ENCODE results near the gene SLC25A31.

SLC25A31 gene

DNA sequence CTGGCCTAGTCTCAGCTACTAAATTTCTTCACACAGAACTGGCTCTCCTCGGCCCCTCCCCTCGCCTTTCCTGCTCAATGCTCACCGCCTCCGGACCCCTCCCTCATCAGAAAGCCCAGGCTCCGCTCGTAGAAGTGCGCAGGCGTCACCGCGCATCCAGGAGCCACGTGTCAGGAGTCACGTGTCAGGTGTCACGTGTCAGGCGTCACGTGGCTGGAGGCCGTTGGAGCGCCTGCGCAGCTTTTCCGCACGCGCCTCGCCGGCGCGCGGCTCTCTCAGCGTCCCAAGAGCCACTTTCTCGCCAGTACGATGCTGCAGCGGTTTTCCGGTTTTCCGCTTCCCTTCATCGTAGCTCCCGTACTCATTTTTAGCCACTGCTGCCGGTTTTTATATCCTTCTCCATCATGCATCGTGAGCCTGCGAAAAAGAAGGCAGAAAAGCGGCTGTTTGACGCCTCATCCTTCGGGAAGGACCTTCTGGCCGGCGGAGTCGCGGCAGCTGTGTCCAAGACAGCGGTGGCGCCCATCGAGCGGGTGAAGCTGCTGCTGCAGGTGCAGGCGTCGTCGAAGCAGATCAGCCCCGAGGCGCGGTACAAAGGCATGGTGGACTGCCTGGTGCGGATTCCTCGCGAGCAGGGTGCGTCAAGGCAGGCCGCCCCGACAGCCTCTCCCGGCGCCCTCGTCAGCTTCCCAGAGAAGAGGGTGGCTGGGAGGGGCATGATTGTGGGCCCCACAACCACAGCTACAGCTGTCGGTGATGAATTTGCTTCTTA is at the start of gene SLC25A31:
Gene SLC25A31, plus strand, starts transcription at position 259 of the 772 bp plus-strand sequence. Its CDS starts 146 bp downstream, at position 405.
- no peak for DNase-seq

DNA sequence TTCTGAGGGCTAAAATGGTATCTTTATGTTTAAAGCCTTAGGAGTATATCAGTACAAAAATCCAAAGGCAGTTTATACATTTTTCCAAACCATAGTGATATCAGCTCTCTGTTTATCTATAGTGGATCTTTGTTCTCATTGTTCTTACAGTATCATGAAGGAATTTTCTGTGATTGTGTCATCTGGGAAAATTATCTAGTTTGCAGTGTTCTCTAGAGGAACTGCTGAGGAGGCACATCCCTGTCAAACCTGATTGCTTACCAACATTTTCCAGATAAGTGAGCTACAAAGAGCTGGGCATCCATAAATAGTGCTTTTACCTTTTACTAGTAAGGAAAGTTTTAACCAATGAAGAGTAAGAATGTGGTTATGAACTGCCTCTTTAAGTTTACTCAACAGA is 44.9 kb upstream of the SLC25A31 start:
- DNase-seq: no peak

DNA sequence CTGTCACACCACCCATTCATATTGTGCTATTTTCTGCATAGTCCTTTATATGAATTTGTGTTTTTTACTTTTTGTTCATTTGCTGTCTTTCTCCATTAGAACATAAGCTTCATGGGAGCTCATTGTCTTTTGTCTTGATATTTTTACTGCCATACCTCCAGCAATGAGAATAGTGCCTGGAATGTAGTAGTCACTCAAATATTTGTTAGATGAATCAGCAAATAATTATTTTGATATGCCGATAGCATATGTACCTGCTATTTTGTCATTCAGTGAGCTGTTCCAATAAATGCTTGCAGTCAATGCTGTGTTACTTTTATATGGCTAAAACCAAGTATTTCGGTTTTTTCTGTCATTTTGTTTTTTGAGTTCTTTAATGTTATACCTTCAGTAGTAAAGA is 43.5 kb upstream of the SLC25A31 start:
- no peak for DNase-seq

DNA sequence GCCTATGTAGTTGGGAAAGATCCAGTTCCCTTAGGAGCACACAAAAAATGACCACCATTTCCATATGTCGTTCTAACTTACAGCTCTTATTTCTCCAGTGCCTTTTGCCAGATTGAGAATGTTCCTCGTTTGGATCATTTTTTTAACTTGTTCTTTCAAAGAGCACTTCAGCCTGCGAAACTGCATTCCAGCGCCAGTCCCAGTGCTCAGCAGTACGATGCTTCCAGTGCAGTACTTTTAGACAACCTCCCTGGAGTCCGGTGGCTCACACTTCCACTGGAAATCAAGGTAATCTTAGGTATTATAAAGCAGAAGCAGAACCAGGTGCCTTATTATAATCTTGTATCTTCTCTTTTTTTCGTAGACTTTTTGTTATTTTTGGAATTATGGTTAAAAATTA is 42.6 kb upstream of the SLC25A31 start:
- DNase-seq: no peak

DNA sequence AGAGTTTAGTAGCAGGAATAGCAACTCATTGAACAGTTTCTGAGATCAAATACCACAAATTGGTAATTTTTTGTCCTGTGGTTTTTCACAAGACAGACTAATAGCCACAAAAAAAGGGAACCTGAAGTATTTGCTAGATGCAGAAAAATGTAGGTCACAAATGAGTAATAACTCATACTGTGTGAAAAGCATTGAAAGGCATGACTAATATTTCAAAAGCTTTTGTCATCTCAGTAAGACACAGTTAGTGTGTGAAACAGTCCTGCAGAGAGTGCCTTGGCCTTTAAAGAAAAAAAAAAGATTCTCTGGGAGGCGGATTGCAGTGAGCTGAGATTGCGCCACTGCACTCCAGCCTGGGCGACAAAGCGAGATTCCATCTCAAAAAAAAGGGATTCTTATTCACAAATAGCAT is 31.4 kb upstream of the SLC25A31 start:
- no peak for DNase-seq

DNA sequence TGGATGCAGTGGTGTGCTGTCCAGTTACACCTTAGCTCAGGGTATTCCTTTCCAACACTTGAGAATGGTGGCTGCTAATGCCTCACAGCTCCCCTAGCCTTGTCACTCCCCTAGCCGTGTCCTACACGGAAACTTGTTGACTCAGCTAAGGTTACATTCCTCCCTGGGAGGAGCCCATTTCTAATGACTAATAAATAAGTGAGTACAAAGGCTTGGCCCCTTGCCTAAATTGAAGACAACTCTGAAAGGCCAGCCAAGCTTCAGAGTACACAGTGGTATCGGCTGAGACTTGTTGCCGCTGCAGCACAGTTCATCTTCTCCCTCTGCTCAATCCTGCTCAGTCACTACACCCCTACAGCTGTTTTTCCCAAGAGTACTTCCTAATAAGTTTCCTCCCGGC is 21.2 kb upstream of the SLC25A31 start:
- DNase-seq: no peak

DNA sequence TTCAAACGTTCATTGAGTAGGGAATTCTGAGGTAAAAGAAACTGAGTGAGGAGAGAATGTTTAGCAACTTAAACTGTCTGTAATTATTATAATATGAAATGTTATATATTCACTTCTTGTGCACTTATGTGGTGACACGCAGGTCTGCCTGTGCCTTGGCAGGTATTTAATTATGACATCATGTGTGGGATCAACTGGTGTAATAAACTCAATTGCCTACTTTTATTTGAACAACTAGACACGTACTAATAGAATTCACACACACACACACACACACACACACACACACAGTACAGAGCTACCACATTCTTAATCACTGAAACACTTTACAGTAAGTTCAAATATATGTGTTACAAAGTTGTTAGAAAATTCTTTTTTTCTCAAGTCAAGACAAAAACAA is 20.7 kb upstream of the SLC25A31 start:
- DNase-seq: no peak

DNA sequence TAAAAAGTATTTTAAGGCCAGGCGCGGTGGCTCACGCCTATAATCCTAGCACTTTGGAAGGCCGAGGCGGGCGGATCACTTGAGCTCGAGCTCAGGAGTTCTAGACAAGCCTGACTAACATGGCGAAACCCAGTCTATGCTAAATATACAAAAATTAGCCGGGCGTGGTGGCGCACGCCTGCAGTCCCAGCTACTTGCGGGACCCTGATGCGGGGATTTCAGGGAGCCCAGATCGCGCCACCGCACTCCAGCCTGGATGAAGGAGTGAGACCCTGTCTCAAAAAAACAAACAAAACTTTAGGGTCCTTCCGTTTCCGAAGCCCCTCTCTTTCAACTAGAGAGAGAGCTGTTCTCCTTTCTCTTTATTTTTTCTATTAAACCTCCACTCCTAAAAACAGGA is 1.2 kb downstream of the SLC25A31 start:
- DNase-seq: no peak

DNA sequence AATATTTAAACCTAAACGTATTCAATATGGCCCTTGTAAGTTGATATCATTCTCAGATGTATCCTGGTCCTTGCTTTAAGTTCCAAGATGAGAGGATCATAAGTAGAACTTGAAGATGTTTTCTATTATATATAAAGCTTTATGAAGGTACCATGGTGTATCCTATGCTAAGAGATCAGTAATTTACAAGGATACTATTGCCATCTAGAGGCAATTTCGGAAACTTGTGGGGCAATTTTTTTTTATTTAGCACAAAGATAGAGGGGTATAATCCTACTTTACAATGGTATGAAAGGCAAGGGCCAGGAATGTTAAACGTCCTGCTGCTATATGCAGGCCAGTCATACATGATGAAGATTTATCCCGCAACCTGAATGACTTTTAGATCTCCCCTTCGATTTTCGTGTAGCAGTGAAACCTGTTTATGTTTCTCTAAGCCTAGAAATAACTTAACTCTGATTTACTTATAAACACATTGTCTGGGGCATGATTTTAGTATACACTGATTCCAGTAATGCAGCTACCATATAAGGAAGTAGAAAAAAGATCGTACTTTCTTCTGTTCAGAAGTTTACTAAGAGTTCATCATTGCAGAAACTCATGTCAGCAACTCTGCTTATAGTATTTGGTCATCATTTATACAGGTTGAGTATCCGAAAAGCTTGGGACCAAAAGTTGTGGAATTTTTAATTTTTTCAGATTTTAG is 2.6 kb downstream of the SLC25A31 start:
- no peak for DNase-seq

DNA sequence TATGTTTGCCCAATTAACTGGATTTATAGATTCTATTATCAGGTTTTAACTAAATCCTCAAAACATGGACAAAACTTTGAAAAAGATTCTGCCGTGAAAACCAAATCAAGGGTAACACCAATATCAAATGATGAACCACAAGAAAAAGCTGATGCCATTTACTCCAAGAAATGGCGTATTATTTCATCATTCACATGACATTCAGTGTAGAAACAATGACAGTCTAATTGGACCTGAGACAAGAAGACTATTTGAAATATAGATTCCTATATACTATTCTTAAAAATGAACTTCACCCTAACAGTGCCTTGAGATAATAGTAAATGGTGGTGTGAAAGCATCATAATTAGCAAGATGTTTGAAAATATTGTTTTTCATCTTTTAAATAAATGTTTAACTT is 4.8 kb downstream of the SLC25A31 start:
- no peak for DNase-seq

DNA sequence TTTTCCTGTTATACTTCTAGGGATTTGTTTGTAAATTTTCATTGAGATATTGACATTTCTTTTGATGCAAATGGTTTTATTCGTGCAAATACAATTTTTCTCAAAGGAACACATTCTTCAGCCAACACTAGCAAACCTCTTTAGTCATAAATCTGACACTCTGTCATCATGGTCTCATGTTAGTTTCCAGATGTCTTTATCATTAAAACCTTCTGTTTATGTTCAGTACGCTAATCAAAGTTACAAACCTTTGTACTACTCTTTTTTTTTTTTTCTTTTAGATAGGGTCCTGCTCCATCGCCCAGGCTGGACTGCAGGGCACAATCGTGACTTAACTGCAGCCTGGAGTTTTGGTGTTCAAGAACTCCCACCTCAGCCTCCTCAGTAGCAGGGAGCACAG is 7.1 kb downstream of the SLC25A31 start:
- no peak for DNase-seq

DNA sequence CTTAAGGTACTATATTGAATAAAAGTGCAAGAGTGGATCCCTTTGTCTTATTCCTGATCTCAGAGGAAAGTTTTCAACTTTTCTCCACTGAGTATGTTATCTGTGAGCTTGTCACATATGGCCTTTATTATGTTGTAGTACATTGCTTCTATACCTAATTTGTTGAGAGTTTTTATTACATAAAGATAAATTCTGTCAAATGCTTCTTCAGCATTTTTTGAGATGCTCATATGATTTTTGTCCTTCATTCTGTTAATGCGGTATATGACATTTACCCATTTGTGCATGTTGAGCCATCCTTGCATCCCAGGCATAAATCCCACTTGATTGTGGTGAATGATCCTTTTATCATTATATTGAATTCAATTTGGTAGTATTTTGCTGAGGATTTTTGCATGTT is 11.0 kb downstream of the SLC25A31 start:
- DNase-seq: no peak

DNA sequence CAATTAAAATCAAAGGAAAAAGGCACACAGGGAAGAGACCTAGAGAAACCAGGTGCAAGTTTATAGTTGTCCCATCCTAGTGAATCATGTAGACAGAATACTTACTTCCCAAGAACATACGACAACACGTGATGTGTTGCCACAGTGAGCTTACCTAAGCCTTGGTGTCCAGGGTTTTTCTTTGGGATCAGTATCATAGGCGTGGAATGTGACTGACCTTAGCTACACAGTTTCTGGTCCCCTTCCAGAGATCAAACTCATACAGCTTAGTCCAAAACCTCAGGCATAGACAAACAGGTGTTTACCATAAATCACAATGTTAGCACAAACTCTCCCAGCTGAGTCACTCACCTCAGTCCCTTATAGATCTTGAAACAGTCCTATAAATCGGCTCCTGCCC is 17.7 kb downstream of the SLC25A31 start:
- DNase-seq: no peak

DNA sequence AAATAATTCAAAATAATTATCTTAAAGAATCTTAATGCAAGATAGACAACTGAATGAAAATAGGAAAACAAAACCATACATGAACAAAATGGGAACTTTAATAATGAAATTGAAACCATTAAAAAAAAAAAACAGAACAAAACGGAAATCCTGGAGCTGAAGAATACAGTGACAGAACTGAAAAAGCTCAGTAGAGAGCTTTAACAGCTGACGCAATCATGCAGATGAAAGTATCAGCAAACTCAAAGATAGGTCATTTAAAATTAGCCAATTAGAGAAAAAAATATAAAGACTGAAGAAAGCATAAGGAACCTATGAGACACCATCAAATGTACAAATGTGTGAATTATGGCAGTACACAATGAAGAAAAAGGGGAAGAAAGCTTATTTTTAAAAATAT is 18.8 kb downstream of the SLC25A31 start:
- no peak for DNase-seq

DNA sequence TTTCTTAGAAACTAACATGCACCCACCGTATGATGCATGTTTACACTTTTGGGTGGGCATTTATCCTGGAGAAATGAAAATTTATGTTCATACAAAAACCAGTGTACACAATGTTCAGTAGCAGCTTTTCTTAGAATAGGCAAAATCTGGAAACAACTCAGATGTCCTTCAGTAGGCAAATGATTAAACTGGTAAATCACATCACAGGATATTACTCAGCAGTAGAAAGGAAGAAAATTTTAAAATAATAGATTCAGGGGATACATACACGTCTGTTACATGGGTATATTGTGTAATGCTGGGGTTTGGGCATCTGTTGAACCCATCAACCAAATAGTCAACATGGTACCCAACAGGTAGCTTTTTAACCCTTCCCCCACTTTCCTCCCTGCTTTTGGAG is 26.7 kb downstream of the SLC25A31 start:
- no peak for DNase-seq

DNA sequence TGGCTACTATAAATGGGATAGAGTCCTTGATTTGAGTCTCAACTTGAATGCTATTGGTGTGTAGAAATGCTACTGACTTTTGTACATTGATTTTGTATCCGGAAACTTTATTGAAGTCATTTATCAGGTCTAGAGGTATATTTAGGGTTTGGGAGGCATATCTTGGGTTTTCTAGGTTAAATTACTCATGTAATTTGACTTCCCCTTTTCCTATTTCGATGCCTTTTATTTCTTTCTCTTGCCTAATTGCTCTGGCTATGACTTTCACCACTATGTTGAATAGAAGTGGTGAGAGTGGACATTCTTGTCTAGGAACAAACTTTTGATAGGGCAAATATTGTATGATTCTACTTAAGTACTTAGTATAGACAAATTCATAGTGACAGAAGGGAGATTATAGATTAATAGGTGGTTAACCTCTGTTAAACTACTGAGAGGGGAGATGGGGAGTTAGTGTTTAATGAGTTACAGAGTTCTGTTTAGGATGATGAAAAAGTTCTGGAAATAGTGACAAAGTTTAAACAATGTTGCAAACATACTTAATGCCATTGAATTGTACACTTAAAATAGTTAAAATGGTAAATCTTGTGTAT is 29.1 kb downstream of the SLC25A31 start:
- DNase-seq: no peak

DNA sequence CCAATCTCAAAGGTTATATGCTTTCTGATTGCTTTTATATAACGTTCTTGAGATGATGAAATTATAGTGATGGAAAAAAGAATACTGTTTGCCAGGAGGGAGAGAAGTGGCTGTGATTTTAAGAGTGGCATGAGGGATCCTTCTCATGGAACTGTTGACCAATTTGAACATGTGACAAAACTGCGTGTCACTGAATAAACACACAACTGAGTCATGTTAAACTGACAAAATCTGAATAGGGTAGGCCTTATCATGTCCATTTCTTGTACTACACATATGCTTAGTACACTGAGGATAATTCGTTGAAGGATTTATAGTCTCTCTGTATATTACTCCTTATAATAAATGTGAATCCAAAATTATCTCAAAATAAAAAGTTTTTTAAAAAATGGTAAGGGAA is 29.7 kb downstream of the SLC25A31 start:
- DNase-seq: no peak

DNA sequence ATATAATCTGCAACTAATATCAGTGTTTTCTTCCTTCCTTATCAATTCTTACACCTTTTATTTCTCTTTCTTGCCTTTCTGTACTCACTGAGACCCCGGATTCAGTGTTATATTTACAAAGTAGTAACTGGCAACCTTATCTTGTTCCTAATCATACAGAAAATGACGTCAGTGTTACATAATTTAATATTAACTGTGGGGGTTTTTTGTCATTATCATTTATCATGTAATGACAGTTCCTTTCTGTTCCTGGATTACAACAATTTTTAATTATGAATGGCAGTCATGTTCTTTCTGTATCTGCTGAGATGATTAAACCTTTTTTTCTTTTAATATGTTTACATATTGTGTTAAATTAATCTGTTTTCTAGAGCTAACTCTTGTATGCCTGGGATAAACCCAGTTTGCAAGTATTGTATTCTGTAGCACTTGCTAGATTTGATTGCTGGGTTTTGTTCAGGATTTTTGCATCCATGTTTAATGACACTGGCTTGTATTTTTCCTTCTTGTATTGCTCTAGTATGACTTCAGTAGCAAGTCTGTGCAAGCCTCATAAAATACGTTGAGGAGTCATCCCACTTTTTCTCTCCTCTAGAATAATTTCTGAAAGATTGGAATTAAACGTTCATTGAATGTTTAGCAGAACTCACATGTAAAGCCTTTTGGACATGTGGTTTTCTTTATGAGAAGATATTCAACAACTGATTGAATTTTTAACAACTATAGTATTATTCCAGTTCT is 41.5 kb downstream of the SLC25A31 start:
- DNase-seq: no peak

DNA sequence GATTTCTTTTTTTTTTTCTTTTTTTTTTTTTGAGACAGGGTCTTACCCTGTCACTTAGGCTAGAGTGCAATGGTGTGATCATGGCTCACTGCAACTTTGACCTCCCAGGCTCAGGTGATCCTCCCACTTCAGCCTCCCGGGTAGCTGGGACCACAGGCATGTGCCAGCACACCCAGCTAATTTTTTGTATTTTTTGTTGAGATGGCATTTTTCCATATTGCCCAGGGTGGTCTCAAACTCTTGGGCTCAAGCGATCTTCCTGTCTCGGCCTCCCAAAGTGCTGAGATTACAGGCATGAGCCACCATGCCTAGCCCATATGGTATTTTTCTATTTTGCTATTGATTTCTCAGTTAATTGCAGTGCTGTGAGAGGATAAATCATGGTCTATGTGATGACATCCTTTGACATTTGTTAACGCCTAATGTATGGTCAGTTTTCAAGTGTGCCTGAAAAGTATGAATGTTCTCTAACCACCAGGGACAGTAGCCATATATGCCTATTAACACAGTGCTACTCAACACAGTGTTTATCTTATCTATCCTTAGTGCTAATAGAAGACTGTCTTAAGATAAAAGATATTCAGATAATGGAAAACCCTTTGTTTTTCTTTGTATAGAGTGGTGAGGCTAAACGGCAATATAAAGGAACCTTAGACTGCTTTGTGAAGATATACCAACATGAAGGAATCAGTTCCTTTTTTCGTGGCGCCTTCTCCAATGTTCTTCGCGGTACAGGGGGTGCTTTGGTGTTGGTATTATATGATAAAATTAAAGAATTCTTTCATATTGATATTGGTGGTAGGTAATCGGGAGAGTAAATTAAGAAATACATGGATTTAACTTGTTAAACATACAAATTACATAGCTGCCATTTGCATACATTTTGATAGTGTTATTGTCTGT is 42.8 kb downstream of the SLC25A31 start:
- DNase-seq: no peak

DNA sequence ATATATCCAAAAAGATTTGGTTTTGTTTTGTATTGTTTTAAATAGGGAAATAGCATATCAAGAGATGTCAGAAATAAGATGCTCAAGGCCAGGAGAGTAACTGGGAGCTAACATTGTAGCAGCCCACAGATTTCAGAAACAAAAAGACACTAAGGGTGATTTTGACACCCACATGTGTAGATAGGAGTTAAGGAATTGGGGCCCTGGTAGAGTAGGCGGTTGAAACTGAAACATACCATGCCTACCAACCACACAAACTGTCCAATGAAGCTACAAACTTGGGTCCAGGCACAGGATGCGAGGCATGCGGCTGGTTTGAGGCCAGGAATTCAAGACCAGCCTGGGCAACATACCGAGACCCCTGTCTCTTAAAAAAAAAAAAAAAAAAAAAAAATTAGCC is 45.6 kb downstream of the SLC25A31 start:
- DNase-seq: no peak

DNA sequence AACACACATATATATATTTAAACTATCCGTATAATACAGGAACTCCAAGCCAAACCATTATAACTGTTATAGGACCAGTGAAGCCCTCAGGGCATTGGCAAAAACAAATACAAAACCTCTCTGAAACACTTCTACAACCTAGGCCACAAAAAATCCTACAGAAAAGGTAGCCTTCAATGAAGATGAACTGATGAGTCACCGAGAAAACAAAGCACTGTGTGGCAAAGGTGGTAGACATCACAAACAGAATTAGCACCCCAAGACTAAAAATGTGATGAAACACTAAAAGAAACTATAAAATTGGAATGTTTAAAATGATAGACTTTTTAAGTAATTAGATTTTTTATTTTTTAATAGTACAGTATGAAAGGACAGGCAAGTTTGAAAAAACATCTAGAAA is 46.4 kb downstream of the SLC25A31 start:
- DNase-seq: no peak

DNA sequence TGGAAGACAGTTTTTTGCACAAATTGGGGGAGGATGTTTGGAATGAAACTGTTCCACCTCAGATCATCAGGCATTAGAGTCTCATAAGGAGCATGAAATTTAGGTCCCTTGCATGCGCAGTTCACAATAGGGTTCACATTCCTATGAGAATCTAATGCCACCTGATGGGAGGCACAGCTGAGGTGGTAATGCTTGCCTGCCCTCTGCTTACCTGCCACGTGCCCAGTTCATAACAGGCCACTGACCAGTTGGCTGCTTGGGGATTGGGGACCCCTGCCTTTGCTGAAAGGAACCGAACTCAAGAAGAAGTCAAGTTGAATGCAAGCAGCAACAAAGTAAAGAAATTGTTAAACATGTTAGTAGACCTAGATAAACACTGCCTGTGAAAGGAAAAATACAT is 47.3 kb downstream of the SLC25A31 start:
- no peak for DNase-seq
